Naive thymus-derived CD4-positive, alpha-beta T cell (primary cell): Measurements from ENCODE around the gene NIFK. TPM values are rescaled to one million over a fixed set of nuclear protein-coding genes. Genes with fewer than 3 reads are reported as not detected.

Source experiments
- ATAC-seq: fragments of 150-1000 bp; cut with Tn5 transposase; 2 replicates; pipeline ENCODE4 v1.10.0; 2021; ENCODE audit warnings: mild to moderate bottlenecking, moderate library complexity
- CTCF ChIA-PET: fragments of 350-600 bp; sonication (Branson Sonifier 250); formaldehyde crosslinking; loops from one replicate; lab custom pipeline; 2021; ENCODE audit warnings: antibody characterized with exemption; lab: Charles Lee
- POLR2A ChIA-PET: fragments of 350-600 bp; sonication (Branson Sonifier 250); formaldehyde crosslinking; loops from one replicate; lab custom pipeline; 2021; ENCODE audit warnings: antibody characterized with exemption, inconsistent platforms; lab: Charles Lee
- DNase-seq, 9 donors: peaks; one replicate each; pipeline versions ENCODE4 v3.0.0 to v3.0.0-alpha.2; 2020 to 2022; ENCODE audit warnings: mixed read lengths in 1 of 9
- H3K27ac ChIP-seq: one replicate; pipeline ENCODE4 v1.7.0; 2013; ENCODE audit warnings: mild to moderate bottlenecking, low read depth, low read length, moderate library complexity
- H3K27me3 ChIP-seq, 2 donors: one replicate each; pipeline ENCODE4 v1.7.0; 2013; ENCODE audit warnings: low read length in 2 of 2, mild to moderate bottlenecking in 2 of 2, moderate library complexity in 2 of 2; ENCODE audit not compliant: control insufficient read depth in 2 of 2, insufficient read depth in 2 of 2
- H3K36me3 ChIP-seq, 3 experiments: 1 replicate in 2 of 3; 2 replicates in 1 of 3; pipeline ENCODE4 v1.7.0; 2013; ENCODE audit warnings: low read length in 3 of 3, mild to moderate bottlenecking in 3 of 3, moderate library complexity in 1 of 3; ENCODE audit not compliant: insufficient read depth in 3 of 3, control insufficient read depth in 2 of 3
- H3K4me1 ChIP-seq, 2 donors: one replicate each; pipeline ENCODE4 v1.7.0; 2013; ENCODE audit warnings: low read length in 2 of 2, mild to moderate bottlenecking in 2 of 2, moderate library complexity in 1 of 2; ENCODE audit not compliant: control insufficient read depth in 2 of 2, insufficient read depth in 2 of 2
- H3K4me3 ChIP-seq: 2 replicates; pipeline ENCODE4 v1.7.0; 2013; ENCODE audit warnings: mild to moderate bottlenecking, low read length
- H3K9me3 ChIP-seq, 3 experiments: 1 replicate in 2 of 3; 2 replicates in 1 of 3; pipeline ENCODE4 v1.7.0; 2013; ENCODE audit warnings: low read length in 3 of 3; ENCODE audit not compliant: control insufficient read depth in 2 of 3
- H3K27ac Mint-ChIP-seq, 9 donors: one replicate each; pipeline ENCODE4 v1.8.0; 2020 to 2022; ENCODE audit warnings: mixed read lengths in 9 of 9, mild to moderate bottlenecking in 8 of 9, moderate library complexity in 5 of 9, inconsistent platforms in 2 of 9
- H3K27me3 Mint-ChIP-seq, 5 donors: one replicate each; pipeline ENCODE4 v1.8.0; 2021 to 2022; ENCODE audit warnings: mixed read lengths in 5 of 5, mild to moderate bottlenecking in 1 of 5
- H3K36me3 Mint-ChIP-seq, 5 donors: one replicate each; pipeline ENCODE4 v1.8.0; 2020 to 2022; ENCODE audit warnings: mixed read lengths in 5 of 5, mild to moderate bottlenecking in 3 of 5, inconsistent platforms in 1 of 5
- H3K4me1 Mint-ChIP-seq, 7 donors: one replicate each; pipeline ENCODE4 v1.8.0; 2020 to 2022; ENCODE audit warnings: mixed read lengths in 7 of 7, mild to moderate bottlenecking in 3 of 7, inconsistent platforms in 1 of 7
- H3K4me3 Mint-ChIP-seq, 10 donors: one replicate each; pipeline ENCODE4 v1.8.0; 2020 to 2022; ENCODE audit warnings: mild to moderate bottlenecking in 10 of 10, mixed read lengths in 10 of 10, moderate library complexity in 6 of 10, inconsistent platforms in 2 of 10
- H3K9me3 Mint-ChIP-seq, 11 donors: one replicate each; pipeline ENCODE4 v1.8.0; 2020 to 2022; ENCODE audit warnings: mixed read lengths in 11 of 11, mild to moderate bottlenecking in 4 of 11, inconsistent platforms in 1 of 11, moderate library complexity in 1 of 11
- intact Hi-C, 2 donors: fragments of 100-400 bp; cut with micrococcal nuclease; formaldehyde crosslinking; loops; one replicate each; pipeline ENCODE4 v1.15.1; 2023
- polyA plus RNA-seq, 2 donors: library from polyadenylated mRNA; unstranded; fragments of 300-500 nt; fragmentation: Illumina TruSeq; gene quantifications; one replicate each; pipeline ENCODE4 v1.2.3, GENCODE V29; 2021
- total RNA-seq, 6 experiments: library from RNA in 5 of 6; stranded (reverse) in 5 of 6; gene quantifications; 1 replicate in 5 of 6; 2 replicates in 1 of 6; pipeline ENCODE4 v1.2.3 and lab custom pipeline; 2021 to 2026

The NIFK gene
- total and polyA plus RNA-seq, 7 experiments from 2014 or later, result 35.3 to 88.1 (median 75.5) TPM

DNA sequence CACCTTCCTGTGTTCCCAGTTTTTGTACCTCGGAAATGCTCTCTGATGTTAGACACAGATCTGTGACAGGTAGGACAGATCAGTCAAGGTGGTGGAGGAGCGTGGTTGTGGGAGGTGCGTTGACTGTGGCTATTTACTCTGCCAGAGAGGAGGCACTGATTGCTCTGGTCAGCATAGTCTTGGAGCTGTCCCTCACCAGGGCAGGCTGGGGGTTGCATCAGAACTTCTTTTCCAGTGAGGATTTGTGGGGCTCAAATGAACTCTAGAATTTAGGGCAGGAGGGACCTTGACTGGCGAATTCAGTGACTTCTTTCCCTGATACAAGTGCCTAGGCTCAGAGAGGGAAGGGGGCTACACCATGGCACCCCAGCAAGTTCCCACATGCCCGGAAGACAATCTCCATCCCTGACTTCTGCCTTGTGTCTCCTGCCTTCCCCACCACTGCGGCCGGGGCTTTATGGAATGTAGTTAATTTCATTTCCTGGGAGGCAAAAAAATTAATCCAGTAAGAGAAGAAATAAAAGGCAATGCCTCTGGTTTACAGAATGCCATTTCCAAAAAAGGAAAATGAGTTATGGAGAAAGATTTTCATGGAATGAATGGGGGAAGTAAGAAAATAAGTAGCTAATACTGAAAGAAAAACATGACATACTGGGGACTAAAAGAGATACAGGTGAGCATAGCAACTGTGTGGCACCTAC lies 26.1 kb downstream of the NIFK start:
- no peaks in the 10 kb centered on the region for H3K4me1 Mint-ChIP-seq
- no peak for DNase-seq
- H3K4me3 Mint-ChIP-seq, result no peak overlapping the region
- H3K27ac ChIP-seq, result no peak overlapping the region
- H3K4me3 ChIP-seq, result no peak overlapping the region
- peaks cover 0 to 3% (median 0%) of the 10 kb centered on the region in 5 donors for H3K27me3 Mint-ChIP-seq
- H3K36me3 ChIP-seq, result no peaks in the 10 kb centered on the region
- H3K9me3 ChIP-seq, result no peaks in the 10 kb centered on the region
- no peaks in the 10 kb centered on the region for H3K36me3 Mint-ChIP-seq
- H3K27me3 ChIP-seq, result no peaks in the 10 kb centered on the region
- no peaks in the 10 kb centered on the region for H3K4me1 ChIP-seq
- no peak overlapping the region for H3K27ac Mint-ChIP-seq
- no peak for ATAC-seq
- H3K9me3 Mint-ChIP-seq, result no peaks in the 10 kb centered on the region
- ChIA-PET CTCF (no interaction called here), POLR2A (no interaction called here)
- intact Hi-C loops, result no loop called here

DNA sequence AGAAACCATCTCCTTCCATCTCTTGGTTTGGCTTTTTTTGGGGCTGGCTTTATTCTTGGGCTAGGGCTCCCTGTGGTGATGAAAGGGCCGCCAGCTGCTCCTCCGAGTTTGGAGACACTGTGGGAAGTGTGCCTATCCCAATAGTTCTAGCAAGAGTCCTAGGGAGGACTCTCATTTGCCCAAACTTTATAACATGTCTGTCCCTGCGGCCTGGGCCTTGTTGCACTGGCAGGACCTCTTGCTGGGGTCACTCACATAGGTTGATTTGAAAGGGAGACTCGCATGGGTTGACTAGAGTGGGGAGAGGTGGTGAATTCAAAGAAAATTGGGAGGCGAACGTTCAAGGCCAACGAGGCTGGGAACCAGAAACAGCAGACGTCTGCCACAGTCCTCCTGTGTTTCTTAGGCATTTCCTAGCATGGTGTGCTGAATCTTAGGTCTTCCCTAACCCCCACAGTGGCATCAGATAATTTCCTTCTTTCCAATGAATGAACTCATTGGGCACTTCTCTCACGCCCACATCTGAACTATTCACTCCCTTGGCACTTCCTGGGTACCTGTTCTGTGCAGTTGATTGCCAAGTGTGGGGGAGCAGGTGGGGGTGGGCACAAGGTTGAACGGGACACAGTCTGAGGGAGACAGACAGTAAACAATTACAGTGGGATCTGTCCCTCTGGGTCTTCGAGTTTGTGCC lies 26.8 kb downstream of the NIFK start:
- peaks cover 0 to 3% (median 0%) of the 10 kb centered on the region in 7 donors for H3K4me1 Mint-ChIP-seq
- ATAC-seq, result no peak
- no peaks in the 10 kb centered on the region for H3K36me3 Mint-ChIP-seq
- intact Hi-C loops, result no loop called here
- Histone ChIP-seq H3K4me3 (no peak overlapping the region), H3K27me3 (no peaks in the 10 kb centered on the region), H3K36me3 (no peaks in the 10 kb centered on the region), H3K27ac (no peak overlapping the region), H3K4me1 (no peaks in the 10 kb centered on the region), H3K9me3 (no peaks in the 10 kb centered on the region)
- ChIA-PET POLR2A (no interaction called here), CTCF (no interaction called here)
- H3K27ac Mint-ChIP-seq, result peak overlapping the region in 1 of 9 donors; percentile 66
- peaks cover 0 to 3% (median 0%) of the 10 kb centered on the region in 5 donors for H3K27me3 Mint-ChIP-seq
- DNase-seq, result no peak
- H3K9me3 Mint-ChIP-seq, result no peaks in the 10 kb centered on the region
- H3K4me3 Mint-ChIP-seq, result no peak overlapping the region

DNA sequence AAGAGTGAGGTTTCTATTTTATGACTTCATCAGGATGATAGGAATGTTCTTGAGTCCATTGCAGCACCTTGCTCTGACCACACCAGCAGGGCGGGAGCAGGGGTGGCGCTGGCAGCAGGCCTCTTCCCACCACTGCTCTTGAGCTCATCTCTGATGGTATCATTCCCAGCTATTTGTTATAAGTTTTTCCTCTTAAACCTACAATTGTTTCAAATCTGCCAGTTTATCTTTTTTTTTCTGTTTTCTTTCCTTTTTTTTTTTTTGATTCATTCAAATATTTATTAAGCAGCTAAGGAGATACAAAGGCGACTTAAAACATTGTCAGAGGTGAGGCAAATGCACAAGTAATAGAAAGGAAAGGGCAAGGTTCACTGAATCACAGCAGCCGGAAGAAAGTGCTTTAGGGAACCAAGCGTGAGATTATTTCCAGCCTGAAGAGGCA lies 28.7 kb downstream of the NIFK start:
- no peaks in the 10 kb centered on the region for H3K27me3 ChIP-seq
- ATAC-seq (no peak), DNase-seq (no peak)
- H3K27ac ChIP-seq, result no peak overlapping the region
- Mint-ChIP-seq H3K27me3 (peaks cover 0 to 3% (median 0%) of the 10 kb centered on the region in 5 donors), H3K4me3 (no peak overlapping the region), H3K36me3 (no peaks in the 10 kb centered on the region), H3K4me1 (peaks cover 0 to 3% (median 0%) of the 10 kb centered on the region in 7 donors), H3K9me3 (no peaks in the 10 kb centered on the region), H3K27ac (no peak overlapping the region)
- intact Hi-C loops, result no loop called here
- ChIA-PET CTCF (no interaction called here), POLR2A (interaction anchor here (0.7 kb wide), 1 partner anchor 164 kb away, joined by 3 read pairs; no protein-coding TSS in a partner anchor)
- no peaks in the 10 kb centered on the region for H3K4me1 ChIP-seq
- no peaks in the 10 kb centered on the region for H3K9me3 ChIP-seq
- H3K4me3 ChIP-seq, result no peak overlapping the region
- no peaks in the 10 kb centered on the region for H3K36me3 ChIP-seq

DNA sequence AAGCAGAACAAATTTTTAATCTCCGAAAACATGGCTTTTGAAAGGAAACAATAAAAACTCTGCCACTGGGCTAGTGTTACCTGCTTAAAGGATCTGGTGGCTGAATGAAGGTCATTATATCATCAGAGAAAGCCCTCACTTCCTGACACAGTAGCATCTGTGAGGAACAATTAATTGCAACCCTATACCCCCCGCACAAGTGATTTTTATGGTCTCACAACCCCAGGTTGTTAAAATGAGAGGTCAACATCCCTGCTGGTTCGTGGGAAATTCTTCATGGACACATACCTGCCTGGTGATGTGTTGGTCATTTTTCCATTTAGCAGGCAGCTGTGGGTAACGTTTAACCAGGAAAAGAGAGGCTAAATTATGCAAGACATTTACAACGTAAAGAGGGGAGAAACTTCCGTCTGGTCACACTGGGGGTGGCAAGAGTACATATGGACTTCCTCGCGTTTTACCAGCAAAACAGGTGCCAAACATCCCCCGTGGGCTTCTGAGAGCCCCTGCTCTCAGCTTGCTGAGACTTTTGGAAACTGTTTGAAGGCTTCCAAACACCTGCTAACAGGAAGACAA lies 29.2 kb downstream of the NIFK start:
- H3K27me3 Mint-ChIP-seq, result peaks cover 0 to 3% (median 0%) of the 10 kb centered on the region in 5 donors
- no peaks in the 10 kb centered on the region for H3K36me3 Mint-ChIP-seq
- ChIA-PET POLR2A (interaction anchor here (0.7 kb wide), 1 partner anchor 163 kb away, joined by 3 read pairs; no protein-coding TSS in a partner anchor), CTCF (no interaction called here)
- H3K4me3 Mint-ChIP-seq, result no peak overlapping the region
- no peaks in the 10 kb centered on the region for H3K4me1 ChIP-seq
- no peaks in the 10 kb centered on the region for H3K27me3 ChIP-seq
- H3K27ac Mint-ChIP-seq, result peak overlapping the region in 1 of 9 donors; percentile 22
- no peak overlapping the region for H3K27ac ChIP-seq
- DNase-seq, result no peak
- H3K4me3 ChIP-seq, result no peak overlapping the region
- ATAC-seq, result no peak
- intact Hi-C loops, result no loop called here
- H3K36me3 ChIP-seq, result no peaks in the 10 kb centered on the region
- no peaks in the 10 kb centered on the region for H3K9me3 ChIP-seq
- H3K4me1 Mint-ChIP-seq, result peaks cover 0 to 5% (median 0%) of the 10 kb centered on the region in 7 donors
- no peaks in the 10 kb centered on the region for H3K9me3 Mint-ChIP-seq

DNA sequence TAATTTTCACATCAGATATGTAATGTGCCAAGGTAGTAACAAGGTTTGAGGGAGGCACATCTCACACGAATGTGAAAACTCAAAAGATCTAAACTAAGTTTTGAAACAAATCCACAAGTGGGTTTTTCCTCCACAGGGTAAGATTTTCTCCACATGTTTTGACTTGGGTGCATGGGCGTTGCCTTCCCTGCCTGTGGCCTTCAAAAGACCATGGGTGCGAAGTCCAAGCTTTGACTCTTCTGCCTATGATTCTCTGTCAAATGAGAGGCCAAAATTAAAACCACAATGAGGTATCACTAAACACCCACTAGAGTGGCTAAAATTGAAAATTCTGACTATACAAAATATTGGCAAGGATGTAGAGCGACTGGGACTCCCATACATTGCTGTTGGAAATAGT lies 30.7 kb downstream of the NIFK start:
- H3K4me1 Mint-ChIP-seq, result peaks cover 0 to 17% (median 1%) of the 10 kb centered on the region in 7 donors
- no peak overlapping the region for H3K27ac ChIP-seq
- no peak overlapping the region for H3K4me3 ChIP-seq
- H3K36me3 ChIP-seq, result no peaks in the 10 kb centered on the region
- ATAC-seq (no peak), DNase-seq (no peak)
- H3K9me3 Mint-ChIP-seq, result no peaks in the 10 kb centered on the region
- peaks cover 0 to 3% (median 0%) of the 10 kb centered on the region in 5 donors for H3K27me3 Mint-ChIP-seq
- peaks cover 0 to 8% of the 10 kb centered on the region in 2 donors for H3K4me1 ChIP-seq
- H3K27me3 ChIP-seq, result no peaks in the 10 kb centered on the region
- intact Hi-C loops, result no loop called here
- ChIA-PET CTCF (no interaction called here), POLR2A (no interaction called here)
- no peaks in the 10 kb centered on the region for H3K9me3 ChIP-seq
- H3K27ac Mint-ChIP-seq, result no peak overlapping the region
- H3K36me3 Mint-ChIP-seq, result no peaks in the 10 kb centered on the region
- no peak overlapping the region for H3K4me3 Mint-ChIP-seq

DNA sequence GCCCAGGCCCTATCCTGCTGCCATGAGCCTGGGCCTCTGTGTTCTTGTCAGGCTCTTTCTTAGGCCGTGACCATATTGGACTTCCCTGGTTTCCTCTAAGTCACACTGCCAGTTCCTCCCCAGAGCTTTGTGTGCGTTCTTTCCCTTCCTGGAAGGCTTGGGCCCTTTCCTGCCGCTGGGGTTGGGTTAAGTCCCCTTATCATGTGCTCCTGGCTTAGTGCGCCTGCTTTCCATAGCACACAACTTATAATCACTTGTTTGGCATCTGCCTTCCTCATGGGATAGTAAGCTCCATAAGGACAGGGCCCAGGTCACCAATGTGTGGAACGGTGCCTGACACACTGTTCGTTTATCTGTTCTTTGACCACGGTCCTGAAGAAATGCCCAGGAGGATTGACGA lies 31.3 kb downstream of the NIFK start:
- no peak overlapping the region for H3K4me3 Mint-ChIP-seq
- H3K4me3 ChIP-seq, result no peak overlapping the region
- no peaks in the 10 kb centered on the region for H3K9me3 ChIP-seq
- CTCF ChIA-PET, result no interaction called here
- POLR2A ChIA-PET, result no interaction called here
- intact Hi-C loops, result no loop called here
- peaks cover 0 to 22% (median 6%) of the 10 kb centered on the region in 7 donors for H3K4me1 Mint-ChIP-seq
- H3K4me1 ChIP-seq, result peaks cover 4 to 13% of the 10 kb centered on the region in 2 donors
- no peaks in the 10 kb centered on the region for H3K27me3 ChIP-seq
- no peaks in the 10 kb centered on the region for H3K9me3 Mint-ChIP-seq
- peaks cover 0 to 3% (median 0%) of the 10 kb centered on the region in 5 donors for H3K27me3 Mint-ChIP-seq
- no peak for ATAC-seq
- no peaks in the 10 kb centered on the region for H3K36me3 Mint-ChIP-seq
- H3K36me3 ChIP-seq, result no peaks in the 10 kb centered on the region
- H3K27ac Mint-ChIP-seq, result peak overlapping the region in 1 of 9 donors; percentile 24
- no peak for DNase-seq
- no peak overlapping the region for H3K27ac ChIP-seq
